HT1080 (cell line): ENCODE measurements around the gene SLC8A2. TPM values are rescaled to one million over a fixed set of nuclear protein-coding genes. Genes with fewer than 3 reads are reported as not detected.
A peak's percentile ranks its signal among the peaks of the same experiment; 100 is the strongest.

Source experiments
- DNase-seq: peaks from one replicate; pipeline ENCODE4 v3.0.0-alpha.2; 2015; ENCODE audit warnings: low read depth
- polyA plus RNA-seq, 2 experiments: library from polyadenylated mRNA; depleted of rRNA; stranded (reverse); fragments of >200 nt; gene quantifications; 2 replicates each; pipeline ENCODE4 v1.2.3, GENCODE V29; 2015
- total RNA-seq: library from RNA; depleted of rRNA; stranded (reverse); fragments of >200 nt; shearing (Covaris generic); gene quantifications from 2 replicates; pipeline ENCODE4 v1.2.3, GENCODE V29; 2014; rRNA removed

Gene SLC8A2, protein sequence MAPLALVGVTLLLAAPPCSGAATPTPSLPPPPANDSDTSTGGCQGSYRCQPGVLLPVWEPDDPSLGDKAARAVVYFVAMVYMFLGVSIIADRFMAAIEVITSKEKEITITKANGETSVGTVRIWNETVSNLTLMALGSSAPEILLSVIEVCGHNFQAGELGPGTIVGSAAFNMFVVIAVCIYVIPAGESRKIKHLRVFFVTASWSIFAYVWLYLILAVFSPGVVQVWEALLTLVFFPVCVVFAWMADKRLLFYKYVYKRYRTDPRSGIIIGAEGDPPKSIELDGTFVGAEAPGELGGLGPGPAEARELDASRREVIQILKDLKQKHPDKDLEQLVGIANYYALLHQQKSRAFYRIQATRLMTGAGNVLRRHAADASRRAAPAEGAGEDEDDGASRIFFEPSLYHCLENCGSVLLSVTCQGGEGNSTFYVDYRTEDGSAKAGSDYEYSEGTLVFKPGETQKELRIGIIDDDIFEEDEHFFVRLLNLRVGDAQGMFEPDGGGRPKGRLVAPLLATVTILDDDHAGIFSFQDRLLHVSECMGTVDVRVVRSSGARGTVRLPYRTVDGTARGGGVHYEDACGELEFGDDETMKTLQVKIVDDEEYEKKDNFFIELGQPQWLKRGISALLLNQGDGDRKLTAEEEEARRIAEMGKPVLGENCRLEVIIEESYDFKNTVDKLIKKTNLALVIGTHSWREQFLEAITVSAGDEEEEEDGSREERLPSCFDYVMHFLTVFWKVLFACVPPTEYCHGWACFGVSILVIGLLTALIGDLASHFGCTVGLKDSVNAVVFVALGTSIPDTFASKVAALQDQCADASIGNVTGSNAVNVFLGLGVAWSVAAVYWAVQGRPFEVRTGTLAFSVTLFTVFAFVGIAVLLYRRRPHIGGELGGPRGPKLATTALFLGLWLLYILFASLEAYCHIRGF
- total RNA-seq, result not detected in 2 replicates
- polyA plus RNA-seq (2015; cell fraction: cytosol; rRNA removed), result not detected in 2 replicates
- polyA plus RNA-seq (2015; cell fraction: nucleus; rRNA removed), result 0.07 TPM in 1 of 2 replicates, not detected in the other

- peak; percentile 43 for DNase-seq
Measured at GRCh38 chr19:47471733-47472457, at the start of gene SLC8A2. Gene SLC8A2 (minus strand): TSS chr19:47471893. CDS start chr19:47466403, 5,490 bp downstream.

GRCh38 chr19:47520839-47521238 lies 49.1 kb upstream of the SLC8A2 start:
- no peak for DNase-seq

DNA sequence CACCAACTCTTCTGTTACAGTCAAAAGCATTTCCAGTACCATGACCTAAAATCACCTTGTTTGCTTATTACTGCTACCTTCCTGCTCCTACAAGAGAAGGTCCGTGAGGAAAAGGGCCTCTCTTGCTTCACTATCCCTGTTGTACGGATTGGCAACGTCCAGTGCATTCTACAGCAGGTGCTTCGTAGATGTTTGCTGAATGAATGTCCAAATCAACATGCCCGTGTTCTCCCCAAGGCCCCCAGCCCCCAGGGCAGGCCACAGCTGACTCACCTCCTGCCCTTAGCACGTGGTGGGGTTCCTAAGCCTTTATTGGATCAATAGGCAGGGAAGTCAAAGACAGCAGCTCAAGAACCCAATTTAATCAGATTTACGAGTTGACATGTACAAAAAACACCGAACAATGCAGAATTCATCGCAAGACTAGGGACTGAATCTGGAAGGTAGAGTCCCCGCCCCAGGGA lies 48.7 kb upstream of the SLC8A2 start:
- DNase-seq, result no peak

DNA sequence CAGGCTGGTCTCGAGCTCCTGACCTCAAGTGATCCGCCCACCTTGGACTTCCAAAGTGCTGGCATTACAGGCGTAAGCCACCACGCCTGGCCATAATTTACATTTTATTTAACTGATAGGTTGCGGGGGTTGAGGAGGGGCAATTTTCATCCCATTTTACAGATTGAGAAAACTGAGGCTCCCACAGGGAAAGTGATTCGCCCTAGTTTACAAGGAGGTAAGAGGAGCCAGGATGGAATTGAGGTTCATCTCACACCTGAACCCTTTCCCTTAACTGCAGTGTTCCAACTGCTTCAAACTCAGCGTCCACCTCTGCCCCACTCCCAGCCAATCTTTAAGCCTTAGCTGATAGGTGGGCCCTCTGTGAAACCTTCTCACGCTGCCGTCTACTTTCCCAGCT lies 47.2 kb upstream of the SLC8A2 start:
- DNase-seq, result no peak

GRCh38 chr19:47518139-47518538 lies 46.4 kb upstream of the SLC8A2 start:
- no peak for DNase-seq

GRCh38 chr19:47514869-47515588 lies 43.3 kb upstream of the SLC8A2 start, which contains the start of gene NAPA:
Gene NAPA (minus strand): TSS chr19:47515063. CDS start chr19:47514940, 123 bp downstream.
- peak; percentile 100 for DNase-seq

DNA sequence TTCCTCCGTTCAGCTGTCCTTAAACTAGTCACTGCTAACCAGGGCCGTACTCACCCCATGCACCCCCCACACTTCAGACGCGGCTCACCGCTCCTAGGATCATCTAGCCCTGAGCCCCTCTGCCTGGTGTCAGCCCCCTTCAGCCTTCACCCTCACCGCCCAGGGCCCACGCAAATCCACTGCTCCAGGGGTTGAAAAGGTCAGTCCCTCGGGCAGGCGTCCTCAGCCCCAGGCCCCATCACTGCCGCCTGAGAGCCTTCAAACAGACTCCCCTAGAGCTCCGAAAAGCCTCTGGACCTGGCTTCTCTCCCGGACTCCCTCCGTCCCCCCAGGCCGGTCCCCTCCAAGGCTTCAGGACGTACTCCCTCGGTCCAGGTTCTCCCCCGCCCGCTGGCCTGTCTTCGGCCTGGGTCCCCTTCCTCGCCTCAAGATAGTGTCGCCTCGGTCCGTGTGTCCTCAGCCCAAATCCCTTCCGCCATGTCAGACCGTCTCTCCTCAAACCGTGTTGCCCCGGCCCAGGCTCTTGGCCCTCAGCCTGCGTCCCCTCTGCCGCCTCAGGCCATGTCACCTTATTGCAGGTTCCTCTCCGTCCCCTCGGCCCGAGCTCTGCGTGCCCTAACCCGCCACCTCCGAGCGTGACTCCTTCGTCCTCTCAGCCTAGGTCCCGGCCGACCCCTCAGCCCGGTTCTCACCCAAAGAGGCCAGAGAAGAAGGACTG lies 42.6 kb upstream of the SLC8A2 start:
- DNase-seq, result no peak

GRCh38 chr19:47512948-47513319 lies 41.2 kb upstream of the SLC8A2 start:
- DNase-seq, result no peak

DNA sequence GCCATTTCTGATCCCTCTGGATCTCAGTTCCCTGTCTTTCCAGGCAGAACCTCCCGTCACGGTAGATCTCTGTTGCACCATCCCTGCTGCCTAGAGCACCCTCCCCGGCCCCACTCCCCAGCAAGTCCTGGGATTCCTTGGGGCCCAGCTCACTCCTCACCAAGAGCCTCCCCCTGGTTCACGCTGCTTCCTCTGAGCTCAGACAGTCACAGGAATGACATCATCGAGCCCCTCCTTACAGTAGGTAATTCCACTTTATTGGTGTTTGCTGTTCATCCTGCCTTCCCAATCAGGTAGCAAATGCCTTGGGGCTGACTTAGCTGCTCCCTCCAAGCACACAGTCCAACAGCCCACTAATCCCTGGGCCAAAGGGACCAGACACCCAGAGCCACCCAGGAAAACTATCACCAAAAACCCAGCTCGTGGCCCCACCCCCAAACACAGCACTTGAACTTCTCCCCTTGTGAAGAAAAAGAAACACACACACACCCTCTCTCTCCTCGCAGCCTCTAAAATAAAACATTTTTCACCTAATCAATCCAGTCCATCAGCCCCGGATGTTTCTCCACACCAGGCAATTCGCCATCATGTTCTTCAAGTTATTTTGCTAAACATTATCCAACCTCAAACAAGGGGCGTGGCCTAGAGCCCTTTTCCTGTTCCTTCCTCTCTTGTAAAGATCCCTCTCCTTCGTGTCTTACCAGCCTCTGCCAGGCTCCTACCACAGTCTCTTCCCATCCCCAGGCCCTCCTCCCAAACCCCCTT lies 40.7 kb upstream of the SLC8A2 start:
- DNase-seq, result no peak

DNA sequence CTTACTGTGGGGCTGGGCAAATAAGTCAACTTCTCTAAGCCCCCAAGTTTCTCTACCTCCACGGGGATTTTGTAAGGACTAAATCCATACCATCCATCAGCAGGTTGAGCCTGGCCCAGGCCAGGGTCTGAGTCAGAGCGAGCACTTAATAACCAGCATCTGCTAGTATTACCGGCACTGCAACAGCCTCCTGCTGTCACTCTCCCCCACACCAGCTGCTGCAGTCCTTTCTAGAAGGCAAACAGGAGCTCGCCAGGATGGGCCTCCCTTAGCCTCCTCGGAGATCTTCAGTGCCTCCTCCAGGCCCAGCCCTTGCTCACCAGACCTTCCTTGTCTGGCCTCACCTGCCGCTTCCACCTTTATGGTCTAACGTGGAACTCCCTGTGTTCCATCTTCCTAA lies 40.0 kb upstream of the SLC8A2 start:
- no peak for DNase-seq

DNA sequence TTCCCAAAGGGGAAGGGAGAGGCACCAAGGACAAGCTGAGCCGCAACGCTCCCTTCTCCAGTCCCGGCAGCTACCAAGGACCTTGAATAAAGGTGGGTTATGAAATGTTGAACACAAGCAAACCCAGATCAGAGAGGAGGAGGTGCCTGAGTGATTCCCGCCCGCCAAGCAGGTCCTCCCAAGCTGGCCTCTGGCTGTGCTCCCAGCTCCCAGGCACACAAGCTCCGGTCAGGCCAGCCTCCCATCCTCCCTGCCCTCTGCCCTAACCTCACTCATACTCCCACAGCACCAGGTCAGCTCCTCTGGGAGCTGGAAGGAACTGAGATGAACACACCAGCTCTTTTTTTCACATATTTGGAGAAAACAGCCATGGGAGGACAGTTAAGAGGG lies 39.4 kb upstream of the SLC8A2 start:
- DNase-seq, result no peak

GRCh38 chr19:47510516-47511127 lies 38.9 kb upstream of the SLC8A2 start:
- DNase-seq, result no peak

- DNase-seq, result no peak
Measured at GRCh38 chr19:47509973-47510372, 38.3 kb upstream of the SLC8A2 start.

GRCh38 chr19:47509170-47509847 lies 37.6 kb upstream of the SLC8A2 start:
- no peak for DNase-seq

- no peak for DNase-seq
Measured at GRCh38 chr19:47508721-47509120, 37.0 kb upstream of the SLC8A2 start.

- no peak for DNase-seq
Measured at GRCh38 chr19:47507924-47508553, 36.3 kb upstream of the SLC8A2 start.

GRCh38 chr19:47507012-47507411 lies 35.3 kb upstream of the SLC8A2 start:
- no peak for DNase-seq

DNA sequence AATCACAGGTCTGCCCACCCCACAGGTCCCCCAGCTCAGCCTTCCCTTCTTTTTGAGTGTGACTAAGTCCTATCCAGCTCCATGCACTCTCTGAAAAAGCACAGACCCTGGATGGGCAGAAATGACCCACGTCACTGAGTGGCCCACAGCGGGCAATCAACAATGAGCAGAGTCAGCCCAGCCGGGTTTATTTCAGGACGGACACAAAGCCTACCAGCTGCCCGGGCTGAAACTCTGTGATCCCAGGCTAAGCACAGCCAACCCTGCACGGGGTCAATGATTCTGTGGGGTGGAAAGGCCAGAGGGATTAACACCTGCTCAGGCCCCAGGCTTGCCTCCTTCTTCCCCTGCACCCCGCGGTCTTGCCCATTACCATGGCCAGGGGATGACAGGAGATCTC lies 34.8 kb upstream of the SLC8A2 start:
- DNase-seq, result no peak
